CD4-positive, alpha-beta T cell treated with Interferon gamma for 1 hour (primary cell): ENCODE data around the gene BLOC1S2.
"Not testable (repeated sequence)": the region's sequence is repeated elsewhere in the genome, so short reads cannot be mapped to it uniquely, and the experiment has no call there.

Experiments used
- DNase-seq: peaks from one replicate; pipeline ENCODE4 v3.0.0-alpha.2; 2020

BLOC1S2 gene

GRCh38 chr10:100286051-100287033 lies at the start of gene BLOC1S2:
BLOC1S2 (minus strand) TSS chr10:100286680; CDS start chr10:100286659, 21 bp downstream.
- DNase-seq = peak; percentile 86

GRCh38 chr10:100334762-100335161 lies 48.3 kb upstream of the BLOC1S2 start:
- no peak for DNase-seq

GRCh38 chr10:100333661-100334440 lies 47.4 kb upstream of the BLOC1S2 start:
- no peak for DNase-seq

- DNase-seq = no peak
Measured at GRCh38 chr10:100333106-100333505, 46.6 kb upstream of the BLOC1S2 start.

GRCh38 chr10:100330079-100330478 lies 43.6 kb upstream of the BLOC1S2 start, which contains the start of gene PKD2L1:
PKD2L1 (minus strand) TSS chr10:100330228; CDS start chr10:100330103, 125 bp downstream.
- no peak for DNase-seq

- no peak for DNase-seq
Measured at GRCh38 chr10:100328198-100328597, 41.7 kb upstream of the BLOC1S2 start.

GRCh38 chr10:100327718-100328009 lies 41.2 kb upstream of the BLOC1S2 start:
- no peak for DNase-seq

- DNase-seq = peak; percentile 67
Measured at GRCh38 chr10:100327007-100327717, 40.7 kb upstream of the BLOC1S2 start.

- DNase-seq = no peak
Measured at GRCh38 chr10:100325158-100325557, 38.7 kb upstream of the BLOC1S2 start.

- no peak for DNase-seq
Measured at GRCh38 chr10:100319707-100320402, 33.4 kb upstream of the BLOC1S2 start.

GRCh38 chr10:100318207-100318606 lies 31.7 kb upstream of the BLOC1S2 start:
- DNase-seq = no peak

GRCh38 chr10:100315615-100316014 lies 29.1 kb upstream of the BLOC1S2 start:
- DNase-seq = no peak

GRCh38 chr10:100311298-100311697 lies 24.8 kb upstream of the BLOC1S2 start:
- no peak for DNase-seq

- DNase-seq = no peak
Measured at GRCh38 chr10:100307684-100308083, 21.2 kb upstream of the BLOC1S2 start.

GRCh38 chr10:100306861-100307260 lies 20.4 kb upstream of the BLOC1S2 start:
- no peak for DNase-seq

GRCh38 chr10:100304414-100304813 lies 17.9 kb upstream of the BLOC1S2 start:
- DNase-seq = no peak

GRCh38 chr10:100303724-100304319 lies 17.3 kb upstream of the BLOC1S2 start:
- DNase-seq = no peak

GRCh38 chr10:100301123-100301522 lies 14.6 kb upstream of the BLOC1S2 start:
- not testable (repeated sequence) for DNase-seq

- DNase-seq = no peak
Measured at GRCh38 chr10:100297242-100297641, 10.8 kb upstream of the BLOC1S2 start.

- no peak for DNase-seq
Measured at GRCh38 chr10:100293066-100293465, 6.6 kb upstream of the BLOC1S2 start.

GRCh38 chr10:100292300-100292699 lies 5.8 kb upstream of the BLOC1S2 start:
- DNase-seq = peak; percentile 28

- DNase-seq = no peak
Measured at GRCh38 chr10:100291356-100291755, 4.9 kb upstream of the BLOC1S2 start.
